ENCODE measurements around the gene YBX1.
A peak's percentile ranks its signal among the peaks of the same experiment; 100 is the strongest.
"Not testable (repeated sequence)": the region's sequence is repeated elsewhere in the genome, so short reads cannot be mapped to it uniquely, and the experiment has no call there.

The YBX1 gene

GRCh38 chr1:42679364-42679983, 2.7 kb upstream of the YBX1 start:
- no peak for TF ChIP-seq CTCF (conservative IDR thresholded peaks at IDR 0.05; ENCODE audit: low read depth, low read length)
- H3K4me3 ChIP-seq (ENCODE audit: low read depth, low read length) = no peak overlapping the region
- peak; percentile 30 for DNase-seq (ENCODE audit: low read depth)

- DNase-seq (ENCODE audit: low read depth) = no peak
- H3K4me3 ChIP-seq (ENCODE audit: low read depth, low read length) = no peak overlapping the region
- no peak for TF ChIP-seq CTCF (conservative IDR thresholded peaks at IDR 0.05; ENCODE audit: low read depth, low read length)
These were observed 2.2 kb upstream of the YBX1 start for GRCh38 chr1:42680055-42680454.

GRCh38 chr1:42680921-42681683, 1.1 kb upstream of the YBX1 start:
- H3K4me3 ChIP-seq (ENCODE audit: low read depth, low read length) = peak overlapping the region; percentile 89
- TF ChIP-seq CTCF (conservative IDR thresholded peaks at IDR 0.05; ENCODE audit: low read depth, low read length) = peak; percentile 13
- DNase-seq (ENCODE audit: low read depth) = peak; percentile 54

GRCh38 chr1:42682484-42682738, 193 bp downstream of the YBX1 start:
- peak overlapping the region; percentile 89 for H3K4me3 ChIP-seq (ENCODE audit: low read depth, low read length)
- not testable (repeated sequence) for DNase-seq (ENCODE audit: low read depth)

GRCh38 chr1:42682739-42683531, 717 bp downstream of the YBX1 start:
- no peak for TF ChIP-seq CTCF (conservative IDR thresholded peaks at IDR 0.05; ENCODE audit: low read depth, low read length)
- DNase-seq (ENCODE audit: low read depth) = peak; percentile 71
- H3K4me3 ChIP-seq (ENCODE audit: low read depth, low read length) = peak overlapping the region; percentile 89

- TF ChIP-seq CTCF (conservative IDR thresholded peaks at IDR 0.05; ENCODE audit: low read depth, low read length) = no peak
- DNase-seq (ENCODE audit: low read depth) = peak; percentile 13
- H3K4me3 ChIP-seq (ENCODE audit: low read depth, low read length) = peak overlapping the region; percentile 89
These were observed 1.9 kb downstream of the YBX1 start for GRCh38 chr1:42684139-42684538.

- TF ChIP-seq CTCF (conservative IDR thresholded peaks at IDR 0.05; ENCODE audit: low read depth, low read length) = no peak
- DNase-seq (ENCODE audit: low read depth) = no peak
- H3K4me3 ChIP-seq (ENCODE audit: low read depth, low read length) = no peak overlapping the region
These were observed 4.2 kb downstream of the YBX1 start for GRCh38 chr1:42686418-42686817.

All from choroid plexus epithelial cell (primary cell).